ENCODE measurements around the gene GFY.

The GFY gene

DNA sequence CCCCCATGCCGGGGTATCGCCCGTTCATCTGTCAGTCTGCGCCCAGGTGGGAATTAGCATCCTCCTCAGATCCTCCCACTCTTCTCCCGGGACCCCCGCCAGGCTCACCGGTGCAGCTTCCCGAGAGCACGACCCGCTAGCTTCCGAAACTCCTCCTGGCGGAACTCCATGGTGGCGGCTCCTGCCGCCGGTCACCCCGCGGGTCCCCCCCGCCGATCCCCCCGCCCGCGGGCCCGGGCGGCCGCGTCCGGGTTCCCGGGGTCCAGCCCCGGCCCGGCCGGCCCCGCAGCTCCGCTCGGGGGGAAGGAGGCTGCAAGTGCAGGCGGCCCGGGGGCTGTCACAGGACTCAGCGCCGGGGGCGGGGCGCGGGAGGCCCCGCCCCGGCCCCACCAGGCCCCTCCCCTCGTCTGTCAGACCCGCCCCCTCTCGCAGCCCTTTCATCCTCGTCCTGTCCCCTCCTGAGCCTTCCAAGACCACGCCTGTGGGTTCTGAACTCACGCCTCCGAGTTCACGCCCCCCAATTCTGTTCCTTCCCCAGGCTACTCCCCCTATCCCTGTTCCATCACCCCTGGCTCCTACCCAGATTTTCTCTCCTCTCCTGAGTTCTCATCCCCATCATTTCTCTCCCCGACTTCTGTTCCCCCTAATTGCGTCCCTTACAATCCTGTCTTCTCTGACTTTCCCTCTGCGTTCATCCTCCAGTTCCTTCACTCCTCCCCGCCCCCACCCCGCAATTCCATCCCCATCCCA lies 16.2 kb downstream of the GFY start, which contains the start of gene SLC17A7 (continued):
- TF ChIP-seq, protein P1, sequence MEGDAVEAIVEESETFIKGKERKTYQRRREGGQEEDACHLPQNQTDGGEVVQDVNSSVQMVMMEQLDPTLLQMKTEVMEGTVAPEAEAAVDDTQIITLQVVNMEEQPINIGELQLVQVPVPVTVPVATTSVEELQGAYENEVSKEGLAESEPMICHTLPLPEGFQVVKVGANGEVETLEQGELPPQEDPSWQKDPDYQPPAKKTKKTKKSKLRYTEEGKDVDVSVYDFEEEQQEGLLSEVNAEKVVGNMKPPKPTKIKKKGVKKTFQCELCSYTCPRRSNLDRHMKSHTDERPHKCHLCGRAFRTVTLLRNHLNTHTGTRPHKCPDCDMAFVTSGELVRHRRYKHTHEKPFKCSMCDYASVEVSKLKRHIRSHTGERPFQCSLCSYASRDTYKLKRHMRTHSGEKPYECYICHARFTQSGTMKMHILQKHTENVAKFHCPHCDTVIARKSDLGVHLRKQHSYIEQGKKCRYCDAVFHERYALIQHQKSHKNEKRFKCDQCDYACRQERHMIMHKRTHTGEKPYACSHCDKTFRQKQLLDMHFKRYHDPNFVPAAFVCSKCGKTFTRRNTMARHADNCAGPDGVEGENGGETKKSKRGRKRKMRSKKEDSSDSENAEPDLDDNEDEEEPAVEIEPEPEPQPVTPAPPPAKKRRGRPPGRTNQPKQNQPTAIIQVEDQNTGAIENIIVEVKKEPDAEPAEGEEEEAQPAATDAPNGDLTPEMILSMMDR (tag by site-specific recombination; IDR thresholded peaks at IDR 0.05): 0 out of 2 replicates have a peak, but pooled peaks have one; percentile 34
- TF ChIP-seq GFI1B (tag by site-specific recombination; IDR thresholded peaks at IDR 0.05) (no peak), ZNF423 (tag by site-specific recombination; IDR thresholded peaks at IDR 0.05) (no peak), ZXDB (tag by site-specific recombination; IDR thresholded peaks at IDR 0.05) (peak; percentile 23; the same call in 1 of the 2 replicates), ZNF24 (tag by site-specific recombination; IDR thresholded peaks at IDR 0.05) (no peak), ZNF843 (tag by site-specific recombination; IDR thresholded peaks at IDR 0.05) (peak; percentile 27; the same call in 1 of the 2 replicates), YY2 (tag by site-specific recombination; IDR thresholded peaks at IDR 0.05) (no peak), ZNF341 (tag by site-specific recombination; IDR thresholded peaks at IDR 0.05; ENCODE audit: low read depth) (peak; percentile 20; the same call in 1 of the 2 replicates), ZNF791 (tag by site-specific recombination; IDR thresholded peaks at IDR 0.05) (no peak), ZNF654 (tag by site-specific recombination; IDR thresholded peaks at IDR 0.05; ENCODE audit: low read depth) (no peak), HOXD13 (CRISPR knock-in tag; IDR thresholded peaks at IDR 0.05; ENCODE audit: borderline replicate concordance) (no peak), ZNF433 (tag by site-specific recombination; IDR thresholded peaks at IDR 0.05; ENCODE audit: low read depth) (no peak), ZNF529 (tag by site-specific recombination; IDR thresholded peaks at IDR 0.05; ENCODE audit: insufficient replicate concordance) (no peak), ZNF776 (tag by site-specific recombination; IDR thresholded peaks at IDR 0.05; ENCODE audit: borderline replicate concordance) (no peak), KLF8 (tag by site-specific recombination; IDR thresholded peaks at IDR 0.05) (peak; percentile 68; the same call in 1 of the 2 replicates), ZNF571 (tag by site-specific recombination; IDR thresholded peaks at IDR 0.05) (no peak), ZNF138 (tag by site-specific recombination; IDR thresholded peaks at IDR 0.05; ENCODE audit: borderline replicate concordance) (no peak), BCL11A (tag by site-specific recombination; IDR thresholded peaks at IDR 0.05; ENCODE audit: low read depth) (no peak), ZNF707 (tag by site-specific recombination; IDR thresholded peaks at IDR 0.05) (no peak), PRDM1 (tag by site-specific recombination; IDR thresholded peaks at IDR 0.05) (peak; percentile 90), ZNF2 (tag by site-specific recombination; IDR thresholded peaks at IDR 0.05) (no peak), TRIM28 (IDR thresholded peaks at IDR 0.05; ENCODE audit: borderline replicate concordance, low read length) (no peak), GLIS1 (tag by site-specific recombination; IDR thresholded peaks at IDR 0.05) (0 out of 2 replicates have a peak, but pooled peaks have one; percentile 1), ZNF157 (tag by site-specific recombination; IDR thresholded peaks at IDR 0.05) (0 out of 2 replicates have a peak, but pooled peaks have one; percentile 44), ZNF214 (tag by site-specific recombination; IDR thresholded peaks at IDR 0.05; ENCODE audit: borderline replicate concordance) (no peak), KLF10 (tag by site-specific recombination; IDR thresholded peaks at IDR 0.05) (no peak), ZNF777 (tag by site-specific recombination; IDR thresholded peaks at IDR 0.05; ENCODE audit: borderline replicate concordance) (peak; percentile 59; the same call in 1 of the 2 replicates), ZNF133 (tag by site-specific recombination; IDR thresholded peaks at IDR 0.05) (no peak)
- TF ChIP-seq, protein P2, sequence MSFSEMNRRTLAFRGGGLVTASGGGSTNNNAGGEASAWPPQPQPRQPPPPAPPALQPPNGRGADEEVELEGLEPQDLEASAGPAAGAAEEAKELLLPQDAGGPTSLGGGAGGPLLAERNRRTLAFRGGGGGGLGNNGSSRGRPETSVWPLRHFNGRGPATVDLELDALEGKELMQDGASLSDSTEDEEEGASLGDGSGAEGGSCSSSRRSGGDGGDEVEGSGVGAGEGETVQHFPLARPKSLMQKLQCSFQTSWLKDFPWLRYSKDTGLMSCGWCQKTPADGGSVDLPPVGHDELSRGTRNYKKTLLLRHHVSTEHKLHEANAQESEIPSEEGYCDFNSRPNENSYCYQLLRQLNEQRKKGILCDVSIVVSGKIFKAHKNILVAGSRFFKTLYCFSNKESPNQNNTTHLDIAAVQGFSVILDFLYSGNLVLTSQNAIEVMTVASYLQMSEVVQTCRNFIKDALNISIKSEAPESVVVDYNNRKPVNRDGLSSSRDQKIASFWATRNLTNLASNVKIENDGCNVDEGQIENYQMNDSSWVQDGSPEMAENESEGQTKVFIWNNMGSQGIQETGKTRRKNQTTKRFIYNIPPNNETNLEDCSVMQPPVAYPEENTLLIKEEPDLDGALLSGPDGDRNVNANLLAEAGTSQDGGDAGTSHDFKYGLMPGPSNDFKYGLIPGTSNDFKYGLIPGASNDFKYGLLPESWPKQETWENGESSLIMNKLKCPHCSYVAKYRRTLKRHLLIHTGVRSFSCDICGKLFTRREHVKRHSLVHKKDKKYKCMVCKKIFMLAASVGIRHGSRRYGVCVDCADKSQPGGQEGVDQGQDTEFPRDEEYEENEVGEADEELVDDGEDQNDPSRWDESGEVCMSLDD (tag by site-specific recombination; IDR thresholded peaks at IDR 0.05): peak; percentile 61; the same call in 1 of the 2 replicates
- TF ChIP-seq, protein P3, sequence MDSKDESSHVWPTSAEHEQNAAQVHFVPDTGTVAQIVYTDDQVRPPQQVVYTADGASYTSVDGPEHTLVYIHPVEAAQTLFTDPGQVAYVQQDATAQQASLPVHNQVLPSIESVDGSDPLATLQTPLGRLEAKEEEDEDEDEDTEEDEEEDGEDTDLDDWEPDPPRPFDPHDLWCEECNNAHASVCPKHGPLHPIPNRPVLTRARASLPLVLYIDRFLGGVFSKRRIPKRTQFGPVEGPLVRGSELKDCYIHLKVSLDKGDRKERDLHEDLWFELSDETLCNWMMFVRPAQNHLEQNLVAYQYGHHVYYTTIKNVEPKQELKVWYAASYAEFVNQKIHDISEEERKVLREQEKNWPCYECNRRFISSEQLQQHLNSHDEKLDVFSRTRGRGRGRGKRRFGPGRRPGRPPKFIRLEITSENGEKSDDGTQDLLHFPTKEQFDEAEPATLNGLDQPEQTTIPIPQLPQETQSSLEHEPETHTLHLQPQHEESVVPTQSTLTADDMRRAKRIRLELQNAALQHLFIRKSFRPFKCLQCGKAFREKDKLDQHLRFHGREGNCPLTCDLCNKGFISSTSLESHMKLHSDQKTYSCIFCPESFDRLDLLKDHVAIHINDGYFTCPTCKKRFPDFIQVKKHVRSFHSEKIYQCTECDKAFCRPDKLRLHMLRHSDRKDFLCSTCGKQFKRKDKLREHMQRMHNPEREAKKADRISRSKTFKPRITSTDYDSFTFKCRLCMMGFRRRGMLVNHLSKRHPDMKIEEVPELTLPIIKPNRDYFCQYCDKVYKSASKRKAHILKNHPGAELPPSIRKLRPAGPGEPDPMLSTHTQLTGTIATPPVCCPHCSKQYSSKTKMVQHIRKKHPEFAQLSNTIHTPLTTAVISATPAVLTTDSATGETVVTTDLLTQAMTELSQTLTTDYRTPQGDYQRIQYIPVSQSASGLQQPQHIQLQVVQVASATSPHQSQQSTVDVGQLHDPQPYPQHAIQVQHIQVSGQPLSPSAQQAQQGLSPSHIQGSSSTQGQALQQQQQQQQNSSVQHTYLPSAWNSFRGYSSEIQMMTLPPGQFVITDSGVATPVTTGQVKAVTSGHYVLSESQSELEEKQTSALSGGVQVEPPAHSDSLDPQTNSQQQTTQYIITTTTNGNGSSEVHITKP (tag by site-specific recombination; IDR thresholded peaks at IDR 0.05): peak; percentile 55
- TF ChIP-seq, protein P4, sequence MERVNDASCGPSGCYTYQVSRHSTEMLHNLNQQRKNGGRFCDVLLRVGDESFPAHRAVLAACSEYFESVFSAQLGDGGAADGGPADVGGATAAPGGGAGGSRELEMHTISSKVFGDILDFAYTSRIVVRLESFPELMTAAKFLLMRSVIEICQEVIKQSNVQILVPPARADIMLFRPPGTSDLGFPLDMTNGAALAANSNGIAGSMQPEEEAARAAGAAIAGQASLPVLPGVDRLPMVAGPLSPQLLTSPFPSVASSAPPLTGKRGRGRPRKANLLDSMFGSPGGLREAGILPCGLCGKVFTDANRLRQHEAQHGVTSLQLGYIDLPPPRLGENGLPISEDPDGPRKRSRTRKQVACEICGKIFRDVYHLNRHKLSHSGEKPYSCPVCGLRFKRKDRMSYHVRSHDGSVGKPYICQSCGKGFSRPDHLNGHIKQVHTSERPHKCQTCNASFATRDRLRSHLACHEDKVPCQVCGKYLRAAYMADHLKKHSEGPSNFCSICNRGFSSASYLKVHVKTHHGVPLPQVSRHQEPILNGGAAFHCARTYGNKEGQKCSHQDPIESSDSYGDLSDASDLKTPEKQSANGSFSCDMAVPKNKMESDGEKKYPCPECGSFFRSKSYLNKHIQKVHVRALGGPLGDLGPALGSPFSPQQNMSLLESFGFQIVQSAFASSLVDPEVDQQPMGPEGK (tag by site-specific recombination; IDR thresholded peaks at IDR 0.05): peak; percentile 80
